ENCODE measurements around the gene PKM.

Gene PKM

GRCh38 chr15:72202801-72203506 is 28.0 kb downstream of the PKM start:
- H3K4ac ChIP-seq (ENCODE audit: low read depth, low read length): no peak overlapping the region
- H2AK5ac ChIP-seq (ENCODE audit: low read length): no peak overlapping the region
- H2BK15ac ChIP-seq (replicated peaks; ENCODE audit: low read depth): no peak overlapping the region
- H3K18ac ChIP-seq (ENCODE audit: low read length): no peak overlapping the region
- H3K36me3 ChIP-seq (ENCODE audit: control insufficient read depth, insufficient read depth, low read length): peaks cover 66% of the 10 kb centered on the region
- H3K79me1 ChIP-seq (ENCODE audit: low read length): peaks cover 12% of the 10 kb centered on the region
- H3K27me3 ChIP-seq (ENCODE audit: insufficient read depth, low read length, poor library complexity): no peaks in the 10 kb centered on the region
- no peak overlapping the region for H3K4me2 ChIP-seq (ENCODE audit: low read length)
- no peak overlapping the region for H2BK5ac ChIP-seq (ENCODE audit: low read length)
- H3K27ac ChIP-seq (ENCODE audit: low read depth, low read length): no peak overlapping the region
- WGBS (ENCODE audit: extremely low coverage, insufficient coverage, low lambda C conversion rate): no CpG with 5 or more reads among the region's 8 CpGs
- DNase-seq: no peak
- peaks cover 3% of the 10 kb centered on the region for H3K79me2 ChIP-seq (ENCODE audit: control insufficient read depth, insufficient read depth, low read length)
- no peak overlapping the region for H3K9ac ChIP-seq (ENCODE audit: low read length)
- H3K56ac ChIP-seq (ENCODE audit: low read length): no peak overlapping the region
- H4K5ac ChIP-seq (ENCODE audit: low read length): no peak overlapping the region
- H2BK120ac ChIP-seq (ENCODE audit: low read depth, low read length): no peak overlapping the region
- no peak overlapping the region for H3K23ac ChIP-seq (ENCODE audit: low read length)
- H3K4me1 ChIP-seq (ENCODE audit: control insufficient read depth, low read depth, low read length): no peaks in the 10 kb centered on the region
- H4K8ac ChIP-seq (ENCODE audit: low read depth, low read length): no peak overlapping the region
- no peak overlapping the region for H3K4me3 ChIP-seq (ENCODE audit: low read length)

- Histone ChIP-seq H3K27ac (ENCODE audit: low read depth, low read length) (no peak overlapping the region), H3K27me3 (ENCODE audit: insufficient read depth, low read length, poor library complexity) (no peaks in the 10 kb centered on the region), H3K4me1 (ENCODE audit: control insufficient read depth, low read depth, low read length) (no peaks in the 10 kb centered on the region), H3K4me2 (ENCODE audit: low read length) (no peak overlapping the region), H4K5ac (ENCODE audit: low read length) (no peak overlapping the region), H2AK5ac (ENCODE audit: low read length) (no peak overlapping the region), H3K4me3 (ENCODE audit: low read length) (no peak overlapping the region), H3K79me2 (ENCODE audit: control insufficient read depth, insufficient read depth, low read length) (no peaks in the 10 kb centered on the region), H3K4ac (ENCODE audit: low read depth, low read length) (no peak overlapping the region), H4K8ac (ENCODE audit: low read depth, low read length) (no peak overlapping the region), H2BK15ac (replicated peaks; ENCODE audit: low read depth) (no peak overlapping the region), H3K23ac (ENCODE audit: low read length) (no peak overlapping the region), H3K9ac (ENCODE audit: low read length) (no peak overlapping the region), H3K18ac (ENCODE audit: low read length) (no peak overlapping the region), H3K56ac (ENCODE audit: low read length) (no peak overlapping the region), H3K36me3 (ENCODE audit: control insufficient read depth, insufficient read depth, low read length) (peaks cover 59% of the 10 kb centered on the region), H3K79me1 (ENCODE audit: low read length) (peaks cover 7% of the 10 kb centered on the region), H2BK120ac (ENCODE audit: low read depth, low read length) (no peak overlapping the region), H2BK5ac (ENCODE audit: low read length) (no peak overlapping the region)
- DNase-seq: no peak
- WGBS (ENCODE audit: extremely low coverage, insufficient coverage, low lambda C conversion rate): no CpG with 5 or more reads among the region's 13 CpGs
These were observed 28.7 kb downstream of the PKM start for GRCh38 chr15:72202302-72202701.

DNA sequence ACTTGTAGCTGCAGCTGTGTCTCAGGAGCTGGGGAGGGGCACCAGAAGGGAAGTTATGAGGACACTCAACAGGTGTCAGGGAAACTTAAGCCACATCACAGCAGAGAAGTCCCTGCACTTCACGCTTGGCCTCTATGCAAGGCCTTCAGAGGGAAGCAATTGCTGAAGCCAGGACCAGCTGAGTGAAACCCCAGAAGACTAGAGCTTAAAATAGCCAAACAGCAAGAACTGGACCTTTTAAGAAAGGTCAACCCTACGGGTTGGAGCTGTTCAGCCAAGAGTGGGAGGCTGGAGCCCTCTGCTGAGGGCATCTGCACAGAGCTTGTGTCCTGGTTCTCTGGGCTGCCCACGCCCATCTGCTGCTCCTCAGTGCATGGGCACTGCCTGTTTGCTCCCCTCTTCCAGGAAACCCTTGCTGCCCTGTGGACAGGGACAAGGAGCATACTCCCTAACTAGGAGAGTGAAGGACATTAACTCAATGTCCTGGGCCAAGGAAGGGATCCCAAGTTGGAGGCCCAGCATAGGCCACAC is 29.5 kb downstream of the PKM start:
- no peak overlapping the region for H3K18ac ChIP-seq (ENCODE audit: low read length)
- H3K79me2 ChIP-seq (ENCODE audit: control insufficient read depth, insufficient read depth, low read length): no peaks in the 10 kb centered on the region
- H3K79me1 ChIP-seq (ENCODE audit: low read length): peaks cover 2% of the 10 kb centered on the region
- no peak overlapping the region for H3K56ac ChIP-seq (ENCODE audit: low read length)
- no peak overlapping the region for H3K27ac ChIP-seq (ENCODE audit: low read depth, low read length)
- no peak overlapping the region for H4K8ac ChIP-seq (ENCODE audit: low read depth, low read length)
- H3K23ac ChIP-seq (ENCODE audit: low read length): no peak overlapping the region
- DNase-seq: no peak
- peaks cover 51% of the 10 kb centered on the region for H3K36me3 ChIP-seq (ENCODE audit: control insufficient read depth, insufficient read depth, low read length)
- WGBS (ENCODE audit: extremely low coverage, insufficient coverage, low lambda C conversion rate): no CpG with 5 or more reads among the region's 3 CpGs
- no peak overlapping the region for H2AK5ac ChIP-seq (ENCODE audit: low read length)
- no peak overlapping the region for H2BK120ac ChIP-seq (ENCODE audit: low read depth, low read length)
- H3K4me3 ChIP-seq (ENCODE audit: low read length): no peak overlapping the region
- H3K4me1 ChIP-seq (ENCODE audit: control insufficient read depth, low read depth, low read length): no peaks in the 10 kb centered on the region
- no peak overlapping the region for H3K9ac ChIP-seq (ENCODE audit: low read length)
- no peak overlapping the region for H4K5ac ChIP-seq (ENCODE audit: low read length)
- no peak overlapping the region for H3K4ac ChIP-seq (ENCODE audit: low read depth, low read length)
- H2BK15ac ChIP-seq (replicated peaks; ENCODE audit: low read depth): no peak overlapping the region
- H3K27me3 ChIP-seq (ENCODE audit: insufficient read depth, low read length, poor library complexity): no peaks in the 10 kb centered on the region
- no peak overlapping the region for H2BK5ac ChIP-seq (ENCODE audit: low read length)
- H3K4me2 ChIP-seq (ENCODE audit: low read length): no peak overlapping the region

GRCh38 chr15:72200395-72201237 is 30.4 kb downstream of the PKM start:
- Histone ChIP-seq H3K56ac (ENCODE audit: low read length) (no peak overlapping the region), H3K27ac (ENCODE audit: low read depth, low read length) (no peak overlapping the region), H4K5ac (ENCODE audit: low read length) (no peak overlapping the region), H3K79me1 (ENCODE audit: low read length) (peaks cover 2% of the 10 kb centered on the region), H3K36me3 (ENCODE audit: control insufficient read depth, insufficient read depth, low read length) (peaks cover 45% of the 10 kb centered on the region), H3K9ac (ENCODE audit: low read length) (no peak overlapping the region), H4K8ac (ENCODE audit: low read depth, low read length) (no peak overlapping the region), H3K27me3 (ENCODE audit: insufficient read depth, low read length, poor library complexity) (no peaks in the 10 kb centered on the region), H3K23ac (ENCODE audit: low read length) (no peak overlapping the region), H3K18ac (ENCODE audit: low read length) (no peak overlapping the region), H3K4ac (ENCODE audit: low read depth, low read length) (no peak overlapping the region), H3K4me1 (ENCODE audit: control insufficient read depth, low read depth, low read length) (no peaks in the 10 kb centered on the region), H2BK5ac (ENCODE audit: low read length) (no peak overlapping the region), H3K4me2 (ENCODE audit: low read length) (no peak overlapping the region), H2BK120ac (ENCODE audit: low read depth, low read length) (no peak overlapping the region), H3K79me2 (ENCODE audit: control insufficient read depth, insufficient read depth, low read length) (no peaks in the 10 kb centered on the region), H2AK5ac (ENCODE audit: low read length) (no peak overlapping the region), H2BK15ac (replicated peaks; ENCODE audit: low read depth) (no peak overlapping the region), H3K4me3 (ENCODE audit: low read length) (no peak overlapping the region)
- WGBS (ENCODE audit: extremely low coverage, insufficient coverage, low lambda C conversion rate): no CpG with 5 or more reads among the region's 15 CpGs
- DNase-seq: no peak

DNA sequence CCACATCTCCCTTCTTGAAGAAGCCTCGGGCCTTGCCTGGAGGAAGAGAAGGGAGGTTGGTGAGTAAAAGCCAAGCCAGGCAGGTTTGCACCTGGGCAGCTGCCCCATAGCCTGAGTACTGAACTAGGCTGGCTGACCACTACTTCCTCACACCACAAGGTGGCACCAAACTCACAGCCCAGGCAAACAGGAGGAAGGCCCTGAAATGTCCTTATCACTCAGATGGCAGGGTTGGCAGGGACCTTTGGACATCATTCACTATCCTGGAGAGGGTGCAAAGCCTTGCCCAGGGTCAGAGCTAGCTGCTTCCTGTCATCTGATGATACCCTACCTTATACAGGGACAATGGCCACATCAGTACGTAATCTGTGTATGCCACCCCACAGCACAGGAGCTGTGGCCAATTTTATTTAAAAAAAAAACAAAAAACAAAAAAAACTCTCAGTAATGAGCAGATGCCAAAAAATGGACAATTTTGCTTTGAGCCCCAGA is 31.2 kb downstream of the PKM start:
- Histone ChIP-seq H3K79me2 (ENCODE audit: control insufficient read depth, insufficient read depth, low read length) (no peaks in the 10 kb centered on the region), H3K18ac (ENCODE audit: low read length) (no peak overlapping the region), H3K9ac (ENCODE audit: low read length) (no peak overlapping the region), H3K4me1 (ENCODE audit: control insufficient read depth, low read depth, low read length) (no peaks in the 10 kb centered on the region), H3K4ac (ENCODE audit: low read depth, low read length) (no peak overlapping the region), H3K56ac (ENCODE audit: low read length) (no peak overlapping the region), H2AK5ac (ENCODE audit: low read length) (no peak overlapping the region), H2BK15ac (replicated peaks; ENCODE audit: low read depth) (no peak overlapping the region), H3K79me1 (ENCODE audit: low read length) (peaks cover 2% of the 10 kb centered on the region), H3K4me3 (ENCODE audit: low read length) (no peak overlapping the region), H3K36me3 (ENCODE audit: control insufficient read depth, insufficient read depth, low read length) (peaks cover 43% of the 10 kb centered on the region), H4K5ac (ENCODE audit: low read length) (no peak overlapping the region), H3K23ac (ENCODE audit: low read length) (no peak overlapping the region), H2BK120ac (ENCODE audit: low read depth, low read length) (no peak overlapping the region), H4K8ac (ENCODE audit: low read depth, low read length) (no peak overlapping the region), H2BK5ac (ENCODE audit: low read length) (no peak overlapping the region), H3K4me2 (ENCODE audit: low read length) (no peak overlapping the region), H3K27ac (ENCODE audit: low read depth, low read length) (no peak overlapping the region), H3K27me3 (ENCODE audit: insufficient read depth, low read length, poor library complexity) (no peaks in the 10 kb centered on the region)
- peak; percentile 86 for DNase-seq
- whole genome bisulfite sequencing (ENCODE audit: extremely low coverage, insufficient coverage, low lambda C conversion rate): no CpG with 5 or more reads among the region's 2 CpGs
